HG03139 (cell line): ENCODE measurements around the gene IL10RA.
A peak's percentile ranks its signal among the peaks of the same experiment; 100 is the strongest.

Experiments used
- ATAC-seq: cut with Tn5 transposase; IDR thresholded peaks from one replicate; pipeline ENCODE4 v1.9.1; 2021; ENCODE audit not compliant: unreplicated experiment

Gene IL10RA

DNA sequence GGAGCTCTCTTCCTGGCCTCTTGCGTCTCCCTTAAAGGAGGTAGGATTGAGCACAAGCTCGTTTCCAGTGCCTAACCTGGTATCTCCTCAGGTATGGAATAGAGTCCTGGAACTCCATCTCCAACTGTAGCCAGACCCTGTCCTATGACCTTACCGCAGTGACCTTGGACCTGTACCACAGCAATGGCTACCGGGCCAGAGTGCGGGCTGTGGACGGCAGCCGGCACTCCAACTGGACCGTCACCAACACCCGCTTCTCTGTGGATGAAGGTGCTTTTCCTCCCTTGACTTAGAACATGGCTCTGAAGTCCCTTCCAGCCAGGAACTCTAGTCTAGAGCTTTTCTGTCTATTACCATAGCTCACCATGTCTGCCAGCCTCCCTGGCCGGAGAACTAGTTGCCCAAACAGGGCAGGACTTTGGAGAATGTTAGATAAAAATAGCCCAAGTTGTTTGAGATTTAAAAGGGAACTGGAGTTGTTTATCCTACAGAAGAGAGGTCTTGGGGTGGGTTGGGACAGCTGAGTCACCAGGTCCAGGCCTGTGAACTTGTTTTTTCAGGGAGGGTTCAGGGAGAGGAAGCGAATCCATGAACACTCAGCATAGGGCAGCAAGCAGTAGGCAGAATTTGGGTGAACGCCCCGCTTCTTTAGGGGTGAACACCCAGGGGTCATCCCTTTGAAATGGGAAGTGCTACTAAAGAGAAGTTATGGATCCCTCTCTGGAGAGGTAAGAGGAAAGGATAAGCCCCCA lies 3.3 kb downstream of the IL10RA start:
- no peak for ATAC-seq

DNA sequence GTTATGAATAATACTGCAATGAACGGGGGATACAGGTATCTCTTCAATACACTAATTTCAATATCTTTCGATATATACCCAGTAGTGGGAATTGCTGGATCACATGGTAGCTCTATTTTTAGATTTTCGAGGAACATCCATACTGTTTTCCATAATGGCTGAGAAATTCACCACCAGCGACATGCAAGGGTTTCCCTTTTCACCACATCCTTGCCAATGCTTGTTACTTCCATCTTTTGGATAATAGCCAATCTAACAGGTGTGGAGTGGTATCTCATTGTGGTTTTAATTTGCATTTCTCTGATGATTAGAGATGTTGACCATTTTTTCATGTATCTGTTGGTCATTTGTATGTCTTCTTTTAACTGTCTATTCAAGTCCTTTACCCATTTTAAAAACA lies 5.9 kb downstream of the IL10RA start:
- no peak for ATAC-seq

- no peak for ATAC-seq
Measured at GRCh38 chr11:117992620-117993019, 6.4 kb downstream of the IL10RA start.

GRCh38 chr11:117993988-117994745 lies 8.0 kb downstream of the IL10RA start:
- no peak for ATAC-seq

DNA sequence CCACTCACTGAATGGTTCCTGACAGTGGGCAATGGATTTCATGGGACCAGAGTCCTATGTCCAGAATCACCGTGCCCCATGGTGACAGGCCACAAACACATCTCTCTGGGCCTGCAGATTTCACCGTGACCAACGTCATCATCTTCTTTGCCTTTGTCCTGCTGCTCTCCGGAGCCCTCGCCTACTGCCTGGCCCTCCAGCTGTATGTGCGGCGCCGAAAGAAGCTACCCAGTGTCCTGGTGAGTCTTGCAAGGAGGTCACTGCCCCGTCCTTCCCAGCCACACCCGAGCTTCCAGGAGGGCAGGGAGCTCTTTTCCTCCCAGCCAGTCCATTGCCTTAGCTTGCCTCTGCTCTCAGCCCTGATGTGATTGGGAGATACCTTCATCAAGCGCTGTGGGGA lies 9.3 kb downstream of the IL10RA start:
- ATAC-seq, result no peak

DNA sequence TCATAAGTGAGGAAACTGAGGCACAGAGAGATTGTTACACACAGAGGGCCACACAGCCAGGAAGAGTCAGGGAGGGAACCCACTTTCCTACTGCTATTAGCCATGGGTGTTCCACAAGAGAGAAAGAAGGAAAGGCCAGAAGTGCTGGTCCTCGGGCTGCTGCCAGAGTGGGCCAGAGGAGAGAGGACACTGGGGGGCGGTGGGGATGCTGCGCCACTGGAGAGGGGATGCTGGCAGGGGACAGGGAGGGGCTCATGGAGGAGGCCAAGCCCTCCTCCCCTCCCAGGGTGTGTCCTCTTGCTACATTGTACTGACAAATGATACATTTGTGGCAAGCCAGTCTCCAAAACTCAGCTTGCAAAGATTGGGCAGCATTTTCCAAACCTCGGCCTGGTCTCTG lies 9.9 kb downstream of the IL10RA start:
- no peak for ATAC-seq

GRCh38 chr11:117997406-117997805 lies 11.2 kb downstream of the IL10RA start:
- ATAC-seq, result no peak

- ATAC-seq, result peak; percentile 50
Measured at GRCh38 chr11:117997823-117998579, 11.8 kb downstream of the IL10RA start.

- ATAC-seq, result no peak
Measured at GRCh38 chr11:117998664-117999353, 12.6 kb downstream of the IL10RA start.

DNA sequence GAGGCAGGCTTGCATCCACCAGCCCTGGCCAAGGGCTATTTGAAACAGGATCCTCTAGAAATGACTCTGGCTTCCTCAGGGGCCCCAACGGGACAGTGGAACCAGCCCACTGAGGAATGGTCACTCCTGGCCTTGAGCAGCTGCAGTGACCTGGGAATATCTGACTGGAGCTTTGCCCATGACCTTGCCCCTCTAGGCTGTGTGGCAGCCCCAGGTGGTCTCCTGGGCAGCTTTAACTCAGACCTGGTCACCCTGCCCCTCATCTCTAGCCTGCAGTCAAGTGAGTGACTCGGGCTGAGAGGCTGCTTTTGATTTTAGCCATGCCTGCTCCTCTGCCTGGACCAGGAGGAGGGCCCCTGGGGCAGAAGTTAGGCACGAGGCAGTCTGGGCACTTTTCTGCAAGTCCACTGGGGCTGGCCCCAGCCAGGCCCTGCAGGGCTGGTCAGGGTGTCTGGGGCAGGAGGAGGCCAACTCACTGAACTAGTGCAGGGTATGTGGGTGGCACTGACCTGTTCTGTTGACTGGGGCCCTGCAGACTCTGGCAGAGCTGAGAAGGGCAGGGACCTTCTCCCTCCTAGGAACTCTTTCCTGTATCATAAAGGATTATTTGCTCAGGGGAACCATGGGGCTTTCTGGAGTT lies 13.3 kb downstream of the IL10RA start:
- no peak for ATAC-seq

- ATAC-seq, result no peak
Measured at GRCh38 chr11:118000067-118000849, 14.1 kb downstream of the IL10RA start.

DNA sequence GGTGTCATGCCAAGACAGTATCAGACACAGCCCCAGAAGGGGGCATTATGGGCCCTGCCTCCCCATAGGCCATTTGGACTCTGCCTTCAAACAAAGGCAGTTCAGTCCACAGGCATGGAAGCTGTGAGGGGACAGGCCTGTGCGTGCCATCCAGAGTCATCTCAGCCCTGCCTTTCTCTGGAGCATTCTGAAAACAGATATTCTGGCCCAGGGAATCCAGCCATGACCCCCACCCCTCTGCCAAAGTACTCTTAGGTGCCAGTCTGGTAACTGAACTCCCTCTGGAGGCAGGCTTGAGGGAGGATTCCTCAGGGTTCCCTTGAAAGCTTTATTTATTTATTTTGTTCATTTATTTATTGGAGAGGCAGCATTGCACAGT lies 14.6 kb downstream of the IL10RA start:
- no peak for ATAC-seq

DNA sequence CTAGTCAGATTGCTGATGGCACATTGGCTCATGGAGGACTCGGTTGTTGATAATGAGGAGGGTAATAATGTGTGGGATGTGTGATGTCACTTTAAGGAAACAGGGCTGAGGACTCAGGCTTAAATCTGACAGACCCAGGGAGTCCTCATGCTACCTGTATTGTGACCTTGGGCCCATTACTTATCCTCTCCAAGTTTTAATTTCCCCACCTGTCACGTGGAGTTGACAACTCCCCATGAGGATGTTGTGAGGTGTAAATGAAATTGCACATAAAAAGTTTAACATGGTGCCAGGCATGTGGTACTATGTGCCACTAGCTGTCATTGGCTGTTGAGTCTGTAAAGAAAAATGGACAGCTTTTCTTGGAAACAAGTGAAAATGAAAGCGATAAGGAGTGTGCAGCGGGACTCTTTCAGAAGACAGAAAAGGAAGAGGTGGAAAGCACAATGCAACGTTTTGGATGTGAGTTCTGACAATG lies 15.3 kb downstream of the IL10RA start:
- no peak for ATAC-seq

DNA sequence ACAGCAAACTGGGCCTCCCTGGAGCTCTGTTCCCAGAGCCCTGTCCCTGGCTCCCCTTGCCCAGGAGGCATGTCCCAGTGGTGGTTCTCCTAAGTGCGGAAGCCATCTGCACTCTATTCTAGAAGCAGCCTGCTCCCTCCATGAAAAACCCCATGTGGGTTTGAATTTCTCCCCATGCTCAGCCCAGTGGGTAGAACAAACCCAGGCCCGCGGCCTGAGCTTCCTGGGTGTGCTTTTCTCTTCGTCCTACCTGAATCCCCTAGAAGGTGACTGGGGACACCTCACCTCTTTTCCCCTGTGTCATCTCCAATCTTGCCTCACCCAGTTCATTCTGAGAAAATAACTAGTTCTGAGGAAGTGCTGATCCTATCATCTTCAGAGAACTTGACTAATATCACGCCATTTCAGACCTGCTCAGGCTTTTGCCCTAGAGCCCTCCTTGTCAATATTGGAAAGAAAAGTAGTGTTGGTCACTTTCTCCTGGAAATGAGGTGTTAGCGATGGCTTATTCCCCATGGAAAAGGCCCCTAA lies 15.9 kb downstream of the IL10RA start:
- no peak for ATAC-seq

GRCh38 chr11:118002541-118003423 lies 16.6 kb downstream of the IL10RA start:
- ATAC-seq, result no peak

- no peak for ATAC-seq
Measured at GRCh38 chr11:118003456-118003855, 17.3 kb downstream of the IL10RA start.

DNA sequence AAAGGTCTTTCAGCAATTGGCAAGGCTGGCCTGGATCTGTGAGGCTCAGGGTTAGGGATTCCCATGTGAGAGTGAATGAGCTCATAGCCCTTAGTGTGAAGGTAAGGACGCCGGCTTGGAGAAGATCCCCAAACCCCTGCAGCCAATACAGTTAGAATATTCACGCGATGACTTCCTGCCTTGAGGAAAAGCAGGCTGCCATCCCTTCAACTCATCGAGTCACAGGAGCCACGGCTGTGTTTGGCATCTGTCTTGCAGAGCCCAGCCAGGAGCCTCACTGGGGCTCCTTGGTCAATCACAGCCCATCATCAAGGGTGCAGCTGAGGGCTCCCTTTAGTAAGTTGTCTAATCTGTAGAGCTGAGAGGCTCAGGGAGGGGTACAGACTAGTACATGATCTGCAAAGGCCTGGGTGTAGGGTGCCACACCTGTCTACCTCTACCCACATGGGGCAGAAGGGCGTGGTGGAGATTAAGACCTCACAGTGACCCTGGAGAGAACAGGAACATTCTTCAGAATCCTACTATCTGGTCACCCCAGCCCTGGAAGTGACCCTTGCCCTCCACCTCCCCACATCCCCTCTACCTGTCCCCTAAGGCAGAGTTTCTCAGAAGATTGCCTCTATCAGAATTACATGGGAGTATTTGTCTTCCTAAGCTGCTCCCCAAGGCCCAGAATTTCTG lies 18.5 kb downstream of the IL10RA start:
- ATAC-seq, result no peak
